Cardiac muscle cell (in vitro differentiated cells and primary cell): ENCODE measurements around the gene RHOBTB3. TPM values are rescaled to one million over a fixed set of nuclear protein-coding genes. Genes with fewer than 3 reads are reported as not detected.

Source experiments
- DNase-seq, 2 donors: peaks; one replicate each; pipeline versions ENCODE4 v3.0.0 to v3.0.0-alpha.2; 2010 to 2017; ENCODE audit warnings: low read depth in 1 of 2, low spot score in 1 of 2
- H3K27ac ChIP-seq: fragments of 200-600 bp; sonication (generic); 2 replicates; pipeline ENCODE4 v1.5.1; 2016
- H3K27me3 ChIP-seq: fragments of 200-600 bp; sonication (generic); 2 replicates; pipeline ENCODE4 v1.6.0; 2016; ENCODE audit warnings: control low read depth
- H3K36me3 ChIP-seq: fragments of 200-600 bp; sonication (generic); 2 replicates; pipeline ENCODE4 v1.5.1; 2016; ENCODE audit warnings: control low read depth
- H3K4me1 ChIP-seq: fragments of 200-600 bp; sonication (generic); 2 replicates; pipeline ENCODE4 v1.8.1; 2017; ENCODE audit warnings: low read depth, mild to moderate bottlenecking, mixed run types
- H3K4me3 ChIP-seq: fragments of 200-600 bp; sonication (generic); 2 replicates; pipeline ENCODE4 v1.5.1; 2016; ENCODE audit warnings: mild to moderate bottlenecking
- H3K9me3 ChIP-seq: fragments of 200-600 bp; sonication (generic); 2 replicates; pipeline ENCODE4 v1.5.1; 2017; ENCODE audit warnings: low read depth, mild to moderate bottlenecking, control low read depth
- polyA plus RNA-seq: library from polyadenylated mRNA; unstranded; fragments of >200 nt; fragmentation: Nextera tagmentation; extraction: Ambion mirVana; gene quantifications from 2 replicates; pipeline ENCODE4 v1.2.1, GENCODE V29; 2016
- total RNA-seq: library from RNA; depleted of rRNA; stranded (reverse); fragments of >200 nt; gene quantifications from 2 replicates; pipeline ENCODE4 v1.2.3, GENCODE V29; 2016
- TF ChIP-seq, protein P1 (sequence below): IDR thresholded peaks from 2 replicates; pipeline ENCODE4 v1.5.1; 2012; ENCODE audit warnings: low read depth, mild to moderate bottlenecking, low read length

RHOBTB3 gene
- total and polyA plus RNA-seq, 2 experiments from 2014 or later: 455 to 477 TPM

- H3K4me1 ChIP-seq: peaks cover 4% of the 10 kb centered on the region
- H3K36me3 ChIP-seq: peaks cover 64% of the 10 kb centered on the region
- peak in 1 of 2 donors; percentile 94 for DNase-seq
- H3K9me3 ChIP-seq: no peaks in the 10 kb centered on the region
- peak overlapping the region; percentile 74 for H3K27ac ChIP-seq
- TF ChIP-seq, protein P1, sequence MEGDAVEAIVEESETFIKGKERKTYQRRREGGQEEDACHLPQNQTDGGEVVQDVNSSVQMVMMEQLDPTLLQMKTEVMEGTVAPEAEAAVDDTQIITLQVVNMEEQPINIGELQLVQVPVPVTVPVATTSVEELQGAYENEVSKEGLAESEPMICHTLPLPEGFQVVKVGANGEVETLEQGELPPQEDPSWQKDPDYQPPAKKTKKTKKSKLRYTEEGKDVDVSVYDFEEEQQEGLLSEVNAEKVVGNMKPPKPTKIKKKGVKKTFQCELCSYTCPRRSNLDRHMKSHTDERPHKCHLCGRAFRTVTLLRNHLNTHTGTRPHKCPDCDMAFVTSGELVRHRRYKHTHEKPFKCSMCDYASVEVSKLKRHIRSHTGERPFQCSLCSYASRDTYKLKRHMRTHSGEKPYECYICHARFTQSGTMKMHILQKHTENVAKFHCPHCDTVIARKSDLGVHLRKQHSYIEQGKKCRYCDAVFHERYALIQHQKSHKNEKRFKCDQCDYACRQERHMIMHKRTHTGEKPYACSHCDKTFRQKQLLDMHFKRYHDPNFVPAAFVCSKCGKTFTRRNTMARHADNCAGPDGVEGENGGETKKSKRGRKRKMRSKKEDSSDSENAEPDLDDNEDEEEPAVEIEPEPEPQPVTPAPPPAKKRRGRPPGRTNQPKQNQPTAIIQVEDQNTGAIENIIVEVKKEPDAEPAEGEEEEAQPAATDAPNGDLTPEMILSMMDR: no peak
- H3K27me3 ChIP-seq: no peaks in the 10 kb centered on the region
- H3K4me3 ChIP-seq: no peak overlapping the region
These were observed 29.4 kb downstream of the RHOBTB3 start for GRCh38 chr5:95760273-95761191.

GRCh38 chr5:95761771-95762651 is 30.9 kb downstream of the RHOBTB3 start:
- peak overlapping the region; percentile 63 for H3K27ac ChIP-seq
- peaks cover 49% of the 10 kb centered on the region for H3K36me3 ChIP-seq
- peak in 1 of 2 donors; percentile 38 for DNase-seq
- no peaks in the 10 kb centered on the region for H3K27me3 ChIP-seq
- H3K4me3 ChIP-seq: no peak overlapping the region
- TF ChIP-seq, protein P1: no peak
- H3K4me1 ChIP-seq: peaks cover 4% of the 10 kb centered on the region
- H3K9me3 ChIP-seq: no peaks in the 10 kb centered on the region

DNA sequence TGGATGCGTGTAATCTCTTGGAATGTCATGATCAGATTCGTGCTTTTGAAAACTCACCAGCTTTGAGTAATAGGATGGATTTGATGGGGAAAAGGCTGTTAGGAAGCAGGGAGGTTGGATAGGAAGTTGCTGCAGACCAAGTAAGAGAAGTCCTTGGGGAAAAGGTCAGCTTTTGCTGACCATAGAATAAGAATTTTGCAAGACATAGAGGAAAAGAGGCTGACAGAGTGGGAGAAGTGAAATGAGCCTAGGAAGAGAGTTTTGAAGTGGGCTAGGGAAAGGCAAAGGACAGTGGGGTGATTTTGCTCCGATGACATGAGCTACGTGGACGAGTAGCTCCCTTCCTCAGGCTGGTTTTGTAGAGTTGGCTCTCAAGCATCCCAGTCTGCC is 31.5 kb downstream of the RHOBTB3 start:
- Histone ChIP-seq H3K27ac (peak overlapping the region; percentile 56), H3K9me3 (no peaks in the 10 kb centered on the region), H3K4me1 (peaks cover 4% of the 10 kb centered on the region), H3K4me3 (no peak overlapping the region), H3K27me3 (no peaks in the 10 kb centered on the region), H3K36me3 (peaks cover 47% of the 10 kb centered on the region)
- peak in 1 of 2 donors; percentile 23 for DNase-seq
- TF ChIP-seq, protein P1: no peak

DNA sequence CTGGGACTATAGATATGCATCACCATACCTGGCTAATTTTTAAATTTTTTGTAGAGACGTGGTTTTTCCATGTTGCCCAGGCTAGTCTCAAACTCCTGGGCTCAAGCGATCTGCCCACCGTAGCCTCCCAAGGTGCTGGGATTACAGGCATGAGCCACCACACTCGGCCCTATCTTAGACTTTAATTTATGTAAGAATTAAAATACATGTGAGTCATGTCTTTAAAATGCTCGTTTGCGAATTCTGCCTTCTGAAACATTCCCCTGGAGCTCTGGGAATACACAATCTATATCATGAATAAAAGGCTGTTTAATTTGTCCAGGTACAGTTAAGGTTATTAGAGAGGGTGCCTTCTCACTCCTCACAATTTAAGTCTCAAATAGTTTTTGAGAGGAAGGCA is 32.8 kb downstream of the RHOBTB3 start:
- DNase-seq: no peak
- H3K27ac ChIP-seq: no peak overlapping the region
- no peaks in the 10 kb centered on the region for H3K27me3 ChIP-seq
- peaks cover 50% of the 10 kb centered on the region for H3K36me3 ChIP-seq
- peaks cover 4% of the 10 kb centered on the region for H3K4me1 ChIP-seq
- no peaks in the 10 kb centered on the region for H3K9me3 ChIP-seq
- TF ChIP-seq, protein P1: no peak
- no peak overlapping the region for H3K4me3 ChIP-seq

GRCh38 chr5:95768731-95769130 is 37.6 kb downstream of the RHOBTB3 start:
- peaks cover 20% of the 10 kb centered on the region for H3K4me1 ChIP-seq
- no peak overlapping the region for H3K4me3 ChIP-seq
- TF ChIP-seq, protein P1: no peak
- no peak for DNase-seq
- no peaks in the 10 kb centered on the region for H3K27me3 ChIP-seq
- peaks cover 64% of the 10 kb centered on the region for H3K36me3 ChIP-seq
- H3K27ac ChIP-seq: peak overlapping the region; percentile 60
- H3K9me3 ChIP-seq: no peaks in the 10 kb centered on the region
